ENCODE results near the gene SMIM5.

SMIM5 gene

GRCh38 chr17:75624714-75625345, 8.4 kb upstream of the SMIM5 start:
- DNase-seq (ENCODE audit: low spot score) = no peak
- in situ Hi-C loops (cut with MboI; ENCODE audit: low sequenced_read_pairs, unreplicated experiment) = no loop called here
- TF ChIP-seq CTCF (IDR thresholded peaks at IDR 0.05; ENCODE audit: borderline replicate concordance, control extremely low read depth, extremely low read depth, insufficient read depth, missing control alignments) = no peak

- peak; percentile 73 for DNase-seq (ENCODE audit: low spot score)
- in situ Hi-C loops (cut with MboI; ENCODE audit: low sequenced_read_pairs, unreplicated experiment) = no loop called here
- TF ChIP-seq CTCF (IDR thresholded peaks at IDR 0.05; ENCODE audit: borderline replicate concordance, control extremely low read depth, extremely low read depth, insufficient read depth, missing control alignments) = peak; percentile 30
These were observed 7.3 kb upstream of the SMIM5 start for GRCh38 chr17:75625813-75626486.

- DNase-seq (ENCODE audit: low spot score) = no peak
- TF ChIP-seq CTCF (IDR thresholded peaks at IDR 0.05; ENCODE audit: borderline replicate concordance, control extremely low read depth, extremely low read depth, insufficient read depth, missing control alignments) = no peak
- in situ Hi-C loops (cut with MboI; ENCODE audit: low sequenced_read_pairs, unreplicated experiment) = no loop called here
These were observed 6.7 kb upstream of the SMIM5 start for GRCh38 chr17:75626496-75627038.

GRCh38 chr17:75627094-75627493, 6.1 kb upstream of the SMIM5 start:
- no peak for DNase-seq (ENCODE audit: low spot score)
- in situ Hi-C loops (cut with MboI; ENCODE audit: low sequenced_read_pairs, unreplicated experiment) = no loop called here
- no peak for TF ChIP-seq CTCF (IDR thresholded peaks at IDR 0.05; ENCODE audit: borderline replicate concordance, control extremely low read depth, extremely low read depth, insufficient read depth, missing control alignments)

GRCh38 chr17:75628425-75628824, 4.8 kb upstream of the SMIM5 start:
- no peak for DNase-seq (ENCODE audit: low spot score)
- TF ChIP-seq CTCF (IDR thresholded peaks at IDR 0.05; ENCODE audit: borderline replicate concordance, control extremely low read depth, extremely low read depth, insufficient read depth, missing control alignments) = no peak
- in situ Hi-C loops (cut with MboI; ENCODE audit: low sequenced_read_pairs, unreplicated experiment) = no loop called here

- in situ Hi-C loops (cut with MboI; ENCODE audit: low sequenced_read_pairs, unreplicated experiment) = no loop called here
- no peak for DNase-seq (ENCODE audit: low spot score)
- no peak for TF ChIP-seq CTCF (IDR thresholded peaks at IDR 0.05; ENCODE audit: borderline replicate concordance, control extremely low read depth, extremely low read depth, insufficient read depth, missing control alignments)
These were observed 4.1 kb upstream of the SMIM5 start for GRCh38 chr17:75629157-75629556.
